ENCODE measurements around the gene EMC9. TPM values are rescaled to one million over a fixed set of nuclear protein-coding genes. Genes with fewer than 3 reads are reported as not detected.

EMC9 gene
- total RNA-seq, 2 donors from 2014 or later, result 9.9 to 21.1 TPM

GRCh38 chr14:24126939-24127338, 14.5 kb downstream of the EMC9 start:
- peaks cover 0 to 13% of the 10 kb centered on the region in 2 donors for H3K36me3 ChIP-seq (replicated peaks in 1 of 2; ENCODE audit: insufficient read depth in 1 of 2, low read depth in 2 of 2)
- intact Hi-C loops (cut with DNase I), result no loop called here
- no peaks in the 10 kb centered on the region for H3K27me3 ChIP-seq
- H3K4me1 ChIP-seq, result peaks cover 19% of the 10 kb centered on the region
- ATAC-seq (no peak), DNase-seq (no peak)
- no peak overlapping the region for H3K4me3 ChIP-seq
- TF ChIP-seq CTCF (IDR thresholded peaks at IDR 0.05) (no peak), POLR2A (IDR thresholded peaks at IDR 0.05) (no peak)
- H3K27ac ChIP-seq, result no peak overlapping the region
- H3K9me3 ChIP-seq, result no peaks in the 10 kb centered on the region

GRCh38 chr14:24123424-24124417, 17.7 kb downstream of the EMC9 start:
- Histone ChIP-seq H3K4me3 (no peak overlapping the region), H3K36me3 (replicated peaks in 1 of 2; ENCODE audit: insufficient read depth in 1 of 2, low read depth in 2 of 2) (peaks cover 24 to 37% of the 10 kb centered on the region in 2 donors), H3K4me1 (no peaks in the 10 kb centered on the region), H3K9me3 (no peaks in the 10 kb centered on the region), H3K27me3 (no peaks in the 10 kb centered on the region), H3K27ac (no peak overlapping the region)
- TF ChIP-seq CTCF (IDR thresholded peaks at IDR 0.05) (no peak), POLR2A (IDR thresholded peaks at IDR 0.05) (no peak)
- 81% methylated on average over 7 to 9 of the region's 9 CpGs for WGBS, 2 donors
- intact Hi-C loops (cut with DNase I), result no loop called here
- ATAC-seq (no peak), DNase-seq (no peak)

- H3K27ac ChIP-seq, result no peak overlapping the region
- ATAC-seq (no peak), DNase-seq (no peak)
- TF ChIP-seq POLR2A (IDR thresholded peaks at IDR 0.05), result no peak
- no peak for TF ChIP-seq CTCF (IDR thresholded peaks at IDR 0.05)
- peaks cover 4% of the 10 kb centered on the region for H3K4me1 ChIP-seq
- 92 to 95% methylated on average over 5 to 8 of the region's 8 CpGs for WGBS, 2 donors
- peaks cover 24 to 37% of the 10 kb centered on the region in 2 donors for H3K36me3 ChIP-seq (replicated peaks in 1 of 2; ENCODE audit: insufficient read depth in 1 of 2, low read depth in 2 of 2)
- no peak overlapping the region for H3K4me3 ChIP-seq
- intact Hi-C loops (cut with DNase I), result no loop called here
- H3K27me3 ChIP-seq, result no peaks in the 10 kb centered on the region
- no peaks in the 10 kb centered on the region for H3K9me3 ChIP-seq
Observed at GRCh38 chr14:24122898-24123297, 18.5 kb downstream of the EMC9 start.

- H3K4me3 ChIP-seq, result no peak overlapping the region
- H3K36me3 ChIP-seq (replicated peaks in 1 of 2; ENCODE audit: insufficient read depth in 1 of 2, low read depth in 2 of 2), result peaks cover 24 to 37% of the 10 kb centered on the region in 2 donors
- intact Hi-C loops (cut with DNase I), result no loop called here
- no peak for TF ChIP-seq POLR2A (IDR thresholded peaks at IDR 0.05)
- TF ChIP-seq CTCF (IDR thresholded peaks at IDR 0.05), result no peak
- H3K9me3 ChIP-seq, result no peaks in the 10 kb centered on the region
- peaks cover 9% of the 10 kb centered on the region for H3K4me1 ChIP-seq
- ATAC-seq (no peak), DNase-seq (no peak)
- H3K27ac ChIP-seq, result no peak overlapping the region
- H3K27me3 ChIP-seq, result no peaks in the 10 kb centered on the region
- WGBS, 2 donors, result 94 to 97% methylated on average over 4 of the region's 4 CpGs
Observed at GRCh38 chr14:24122416-24122815, 19.0 kb downstream of the EMC9 start.
